GM12878 (cell line): ENCODE results near the gene CYP24A1. TPM values are rescaled to one million over a fixed set of nuclear protein-coding genes. Genes with fewer than 3 reads are reported as not detected.

Experiments used
- ATAC-seq: fragments of 200-7000 bp; cut with Tn5 transposase; 3 replicates; pipeline ENCODE4 v1.9.1; 2020; ENCODE audit warnings: mild to moderate bottlenecking, moderate library complexity
- BruUV-seq: library from RNA; stranded (reverse); fragments of 400-500 nt; replicated peaks from 2 replicates; lab custom pipeline; 2021; lab: Mats Ljungman, UMichigan
- CTCF ChIA-PET: fragments of 300-600 bp; sonication (Branson Sonifier 250); formaldehyde crosslinking; extraction: SDS; loops from one replicate; lab custom pipeline; 2021; ENCODE audit warnings: inconsistent platforms; lab: Yijun Ruan, JAX
- POLR2A ChIA-PET: fragments of 350-600 bp; formaldehyde crosslinking; extraction: SDS; loops from one replicate; lab custom pipeline; 2021; ENCODE audit warnings: inconsistent platforms; lab: Charles Lee
- RAD21 ChIA-PET: fragments of 300-600 bp; sonication (Branson Sonifier 250); formaldehyde crosslinking; loops from one replicate; lab custom pipeline; 2023; ENCODE audit warnings: antibody characterized with exemption; ENCODE audit not compliant: unreplicated experiment; lab: Charles Lee
- SMC1A ChIA-PET: fragments of 300-600 bp; sonication (Branson Sonifier 250); formaldehyde crosslinking; loops from one replicate; lab custom pipeline; 2023; ENCODE audit not compliant: unreplicated experiment, uncharacterized antibody; lab: Charles Lee
- DNase-seq: peaks from one replicate; pipeline ENCODE4 v3.0.0-alpha.2; 2011; ENCODE audit warnings: low read depth, low spot score
- FAIRE-seq: peaks from 3 replicates; lab custom pipeline; 2011; peaks lifted over from hg19 to GRCh38; lab: Jason Lieb, UNC
- H2AFZ ChIP-seq: 2 replicates; pipeline ENCODE4 v1.6.0; 2011; ENCODE audit warnings: low read depth, low read length, control low read depth; ENCODE audit not compliant: control insufficient read depth
- H3K27ac ChIP-seq: 2 replicates; pipeline ENCODE4 v1.5.1; 2011; ENCODE audit warnings: control low read depth; ENCODE audit not compliant: control insufficient read depth, insufficient read depth
- H3K27me3 ChIP-seq, 2 experiments: replicated peaks in 1 of 2; 2 replicates each; pipeline versions ENCODE4 v1.6.0 to v1.6.1; 2011; ENCODE audit warnings: low read length in 1 of 2; ENCODE audit not compliant: control insufficient read depth in 2 of 2, insufficient read depth in 2 of 2
- H3K36me3 ChIP-seq, 2 experiments: 2 replicates each; pipeline ENCODE4 v1.5.1; 2011; ENCODE audit warnings: low read length in 1 of 2; ENCODE audit not compliant: control insufficient read depth in 2 of 2, insufficient read depth in 2 of 2
- H3K4me1 ChIP-seq: 2 replicates; pipeline ENCODE4 v1.6.1; 2011; ENCODE audit warnings: mild to moderate bottlenecking, low read length, moderate library complexity, mixed read lengths; ENCODE audit not compliant: control insufficient read depth, insufficient read depth
- H3K4me2 ChIP-seq: 2 replicates; pipeline ENCODE4 v1.6.0; 2011; ENCODE audit warnings: control low read depth; ENCODE audit not compliant: control insufficient read depth, insufficient read depth
- H3K4me3 ChIP-seq: fragments of 200-600 bp; sonication (generic); 2 replicates; pipeline ENCODE4 v1.5.1; 2016
- H3K79me2 ChIP-seq: 2 replicates; pipeline ENCODE4 v1.6.0; 2011; ENCODE audit warnings: low read length; ENCODE audit not compliant: control insufficient read depth, insufficient read depth
- H3K9ac ChIP-seq: 2 replicates; pipeline ENCODE4 v1.8.0; 2011; ENCODE audit warnings: low read length, control low read depth, mixed read lengths; ENCODE audit not compliant: control insufficient read depth, insufficient read depth
- H3K9me3 ChIP-seq: replicated peaks from 3 replicates; pipeline ENCODE4 v1.5.1; 2011; ENCODE audit warnings: mild to moderate bottlenecking, low read length; ENCODE audit not compliant: control insufficient read depth, insufficient read depth
- H4K20me1 ChIP-seq: 2 replicates; pipeline ENCODE4 v1.6.0; 2011; ENCODE audit not compliant: control insufficient read depth, insufficient read depth
- ATF7 ChIP-seq: fragments of 450-650 bp; IDR thresholded peaks from 2 replicates; pipeline ENCODE4 v1.6.1; 2016; ENCODE audit warnings: low read depth, mild to moderate bottlenecking
- IRF4 ChIP-seq: IDR thresholded peaks from 2 replicates; pipeline ENCODE4 v1.6.1; 2011; ENCODE audit warnings: low read depth, low read length
- PAX8 ChIP-seq: fragments of 450-650 bp; IDR thresholded peaks from 2 replicates; pipeline ENCODE4 v1.6.1; 2017; ENCODE audit warnings: mild to moderate bottlenecking, moderate library complexity
- POLR2AphosphoS5 ChIP-seq: IDR thresholded peaks from 2 replicates; pipeline ENCODE4 v1.6.1; 2011; ENCODE audit warnings: mild to moderate bottlenecking, low read length, inconsistent platforms
- SP1 ChIP-seq: IDR thresholded peaks from one replicate; pipeline ENCODE4 v1.6.1; 2011; ENCODE audit warnings: low read depth, low read length
- STAT1 ChIP-seq: fragments of 450-650 bp; conservative IDR thresholded peaks from 2 replicates; pipeline ENCODE4 v1.6.1; 2014; ENCODE audit warnings: antibody characterized with exemption, mild to moderate bottlenecking
- WGBS: methylation state at CpG from one replicate; pipeline ENCODE4 v1.1.6; 2016; ENCODE audit warnings: low lambda C conversion rate; ENCODE audit not compliant: insufficient replicate concordance, insufficient coverage; ENCODE audit errors: missing lambda C conversion rate; 5-methylcytosine and 5-hydroxymethylcytosine counted together
- in situ Hi-C: fragments of 300-500 bp; cut with MboI; formaldehyde crosslinking; loops from 9 replicates; pipeline ENCODE4 v1.14.3; 2018; ENCODE audit warnings: mixed read lengths
- intact Hi-C: fragments of 100-400 bp; cut with micrococcal nuclease; formaldehyde crosslinking; loops from one replicate; pipeline ENCODE4 v1.14.2; 2022; ENCODE audit not compliant: unreplicated experiment
- polyA plus RNA-seq, 11 experiments: library from polyadenylated mRNA; depleted of rRNA in 4 of 11; unstranded in 6 of 11; stranded (reverse) in 5 of 11; fragments of >200 nt; fragmentation: Nextera tagmentation in 4 of 11; fragmentation: Illumina TruSeq in 1 of 11; extraction: Ambion mirVana in 4 of 11; extraction: Trizol in 1 of 11; gene quantifications; 1 replicate in 1 of 11; 2 replicates in 10 of 11; pipeline versions ENCODE4 v1.2.1 to v1.2.3, GENCODE V29; 2011 to 2016; ENCODE audit warnings: inconsistent platforms in 2 of 11, missing spikeins in 2 of 11, low read depth in 1 of 11
- total RNA-seq, 4 experiments: library from RNA; depleted of rRNA in 3 of 4; stranded (reverse); fragments of >200 nt in 3 of 4; fragmentation: Illumina TruSeq in 1 of 4; extraction: Trizol in 1 of 4; gene quantifications; 2 replicates each; pipeline versions ENCODE4 v1.2.1 to v1.2.3, GENCODE V29; 2013 to 2021
- TF ChIP-seq, protein P1 (sequence below): fragments of 450-650 bp; IDR thresholded peaks from 2 replicates; pipeline ENCODE4 v1.6.1; 2017; ENCODE audit warnings: mild to moderate bottlenecking
- TF ChIP-seq, protein P2 (sequence below): fragments of 450-650 bp; IDR thresholded peaks from 2 replicates; pipeline ENCODE4 v1.6.1; 2016; ENCODE audit warnings: mild to moderate bottlenecking
- TF ChIP-seq, protein P3 (sequence below): fragments of 450-650 bp; IDR thresholded peaks from 2 replicates; pipeline ENCODE4 v1.6.1; 2016; ENCODE audit warnings: mild to moderate bottlenecking, moderate library complexity, borderline replicate concordance
- TF ChIP-seq, protein P4 (sequence below): fragments of 450-650 bp; IDR thresholded peaks from 2 replicates; pipeline ENCODE4 v1.6.1; 2017; ENCODE audit warnings: mild to moderate bottlenecking, moderate library complexity

Gene CYP24A1
- total and polyA plus RNA-seq, 10 of the 15 experiments (the other 5 are each of a cell fraction or from before 2014, with no cell fraction given): 0.69 TPM; not detected in 9

DNA sequence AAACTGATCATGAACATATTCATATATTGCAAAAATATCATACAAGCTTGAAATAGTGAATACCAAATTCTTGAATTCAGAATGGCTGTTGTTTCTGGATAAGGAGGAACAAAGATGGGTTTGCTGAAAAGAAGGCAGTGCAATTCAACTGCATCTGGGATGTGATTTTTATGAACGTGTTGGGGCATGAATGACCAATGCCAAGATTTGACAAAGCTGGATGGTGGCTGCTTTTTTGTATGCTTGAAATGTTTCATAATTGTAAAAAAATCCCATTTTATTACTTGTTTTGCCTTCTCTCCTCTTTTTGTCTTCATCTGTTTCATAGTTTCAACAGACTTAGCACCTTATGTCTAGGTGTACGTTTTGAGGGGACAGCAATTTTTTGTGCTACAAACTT lies 66.6 kb downstream of the CYP24A1 start:
- RAD21 ChIA-PET: no interaction called here
- Histone ChIP-seq H3K27ac (no peak overlapping the region), H3K9ac (no peak overlapping the region), H3K27me3 (no peaks in the 10 kb centered on the region), H4K20me1 (no peaks in the 10 kb centered on the region), H3K9me3 (no peaks in the 10 kb centered on the region; the same call in 2 of the 3 replicates), H3K4me3 (no peak overlapping the region), H3K4me1 (no peaks in the 10 kb centered on the region), H3K79me2 (no peaks in the 10 kb centered on the region), H3K4me2 (no peak overlapping the region), H2AFZ (no peak overlapping the region), H3K36me3 (no peaks in the 10 kb centered on the region)
- WGBS: 33% methylated on average over 2 of the region's 2 CpGs
- ATAC-seq (no peak), FAIRE-seq (no peak), DNase-seq (no peak)
- intact Hi-C loops (no loop called here), in situ Hi-C loops (no loop called here)
- CTCF ChIA-PET: interaction anchor here (0.6 to 7.5 kb wide), 10 partner anchors 13 to 1358 kb away, joined by 3 to 124 read pairs (median 14); partner anchors contain the start of gene PFDN4
- SMC1A ChIA-PET: interaction anchor here (0.7 to 4.9 kb wide), 5 partner anchors 9 to 106 kb away, joined by 3 to 32 read pairs (median 6); no protein-coding TSS in a partner anchor
- BruUV-seq: no TSS peak
- POLR2A ChIA-PET: interaction anchor here (0.5 kb wide), 1 partner anchor 14 kb away, joined by 3 read pairs; no protein-coding TSS in a partner anchor
- no peak for TF ChIP-seq PAX8
- TF ChIP-seq STAT1: no peak
- TF ChIP-seq IRF4: no peak
- TF ChIP-seq ATF7: no peak
- no peak for TF ChIP-seq POLR2AphosphoS5
- TF ChIP-seq SP1: no peak
- TF ChIP-seq, protein P1, sequence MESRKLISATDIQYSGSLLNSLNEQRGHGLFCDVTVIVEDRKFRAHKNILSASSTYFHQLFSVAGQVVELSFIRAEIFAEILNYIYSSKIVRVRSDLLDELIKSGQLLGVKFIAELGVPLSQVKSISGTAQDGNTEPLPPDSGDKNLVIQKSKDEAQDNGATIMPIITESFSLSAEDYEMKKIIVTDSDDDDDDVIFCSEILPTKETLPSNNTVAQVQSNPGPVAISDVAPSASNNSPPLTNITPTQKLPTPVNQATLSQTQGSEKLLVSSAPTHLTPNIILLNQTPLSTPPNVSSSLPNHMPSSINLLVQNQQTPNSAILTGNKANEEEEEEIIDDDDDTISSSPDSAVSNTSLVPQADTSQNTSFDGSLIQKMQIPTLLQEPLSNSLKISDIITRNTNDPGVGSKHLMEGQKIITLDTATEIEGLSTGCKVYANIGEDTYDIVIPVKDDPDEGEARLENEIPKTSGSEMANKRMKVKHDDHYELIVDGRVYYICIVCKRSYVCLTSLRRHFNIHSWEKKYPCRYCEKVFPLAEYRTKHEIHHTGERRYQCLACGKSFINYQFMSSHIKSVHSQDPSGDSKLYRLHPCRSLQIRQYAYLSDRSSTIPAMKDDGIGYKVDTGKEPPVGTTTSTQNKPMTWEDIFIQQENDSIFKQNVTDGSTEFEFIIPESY: no peak
- TF ChIP-seq, protein P2, sequence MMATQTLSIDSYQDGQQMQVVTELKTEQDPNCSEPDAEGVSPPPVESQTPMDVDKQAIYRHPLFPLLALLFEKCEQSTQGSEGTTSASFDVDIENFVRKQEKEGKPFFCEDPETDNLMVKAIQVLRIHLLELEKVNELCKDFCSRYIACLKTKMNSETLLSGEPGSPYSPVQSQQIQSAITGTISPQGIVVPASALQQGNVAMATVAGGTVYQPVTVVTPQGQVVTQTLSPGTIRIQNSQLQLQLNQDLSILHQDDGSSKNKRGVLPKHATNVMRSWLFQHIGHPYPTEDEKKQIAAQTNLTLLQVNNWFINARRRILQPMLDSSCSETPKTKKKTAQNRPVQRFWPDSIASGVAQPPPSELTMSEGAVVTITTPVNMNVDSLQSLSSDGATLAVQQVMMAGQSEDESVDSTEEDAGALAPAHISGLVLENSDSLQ: no peak
- TF ChIP-seq, protein P3, sequence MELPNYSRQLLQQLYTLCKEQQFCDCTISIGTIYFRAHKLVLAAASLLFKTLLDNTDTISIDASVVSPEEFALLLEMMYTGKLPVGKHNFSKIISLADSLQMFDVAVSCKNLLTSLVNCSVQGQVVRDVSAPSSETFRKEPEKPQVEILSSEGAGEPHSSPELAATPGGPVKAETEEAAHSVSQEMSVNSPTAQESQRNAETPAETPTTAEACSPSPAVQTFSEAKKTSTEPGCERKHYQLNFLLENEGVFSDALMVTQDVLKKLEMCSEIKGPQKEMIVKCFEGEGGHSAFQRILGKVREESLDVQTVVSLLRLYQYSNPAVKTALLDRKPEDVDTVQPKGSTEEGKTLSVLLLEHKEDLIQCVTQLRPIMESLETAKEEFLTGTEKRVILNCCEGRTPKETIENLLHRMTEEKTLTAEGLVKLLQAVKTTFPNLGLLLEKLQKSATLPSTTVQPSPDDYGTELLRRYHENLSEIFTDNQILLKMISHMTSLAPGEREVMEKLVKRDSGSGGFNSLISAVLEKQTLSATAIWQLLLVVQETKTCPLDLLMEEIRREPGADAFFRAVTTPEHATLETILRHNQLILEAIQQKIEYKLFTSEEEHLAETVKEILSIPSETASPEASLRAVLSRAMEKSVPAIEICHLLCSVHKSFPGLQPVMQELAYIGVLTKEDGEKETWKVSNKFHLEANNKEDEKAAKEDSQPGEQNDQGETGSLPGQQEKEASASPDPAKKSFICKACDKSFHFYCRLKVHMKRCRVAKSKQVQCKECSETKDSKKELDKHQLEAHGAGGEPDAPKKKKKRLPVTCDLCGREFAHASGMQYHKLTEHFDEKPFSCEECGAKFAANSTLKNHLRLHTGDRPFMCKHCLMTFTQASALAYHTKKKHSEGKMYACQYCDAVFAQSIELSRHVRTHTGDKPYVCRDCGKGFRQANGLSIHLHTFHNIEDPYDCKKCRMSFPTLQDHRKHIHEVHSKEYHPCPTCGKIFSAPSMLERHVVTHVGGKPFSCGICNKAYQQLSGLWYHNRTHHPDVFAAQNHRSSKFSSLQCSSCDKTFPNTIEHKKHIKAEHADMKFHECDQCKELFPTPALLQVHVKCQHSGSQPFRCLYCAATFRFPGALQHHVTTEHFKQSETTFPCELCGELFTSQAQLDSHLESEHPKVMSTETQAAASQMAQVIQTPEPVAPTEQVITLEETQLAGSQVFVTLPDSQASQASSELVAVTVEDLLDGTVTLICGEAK: no peak
- TF ChIP-seq, protein P4, sequence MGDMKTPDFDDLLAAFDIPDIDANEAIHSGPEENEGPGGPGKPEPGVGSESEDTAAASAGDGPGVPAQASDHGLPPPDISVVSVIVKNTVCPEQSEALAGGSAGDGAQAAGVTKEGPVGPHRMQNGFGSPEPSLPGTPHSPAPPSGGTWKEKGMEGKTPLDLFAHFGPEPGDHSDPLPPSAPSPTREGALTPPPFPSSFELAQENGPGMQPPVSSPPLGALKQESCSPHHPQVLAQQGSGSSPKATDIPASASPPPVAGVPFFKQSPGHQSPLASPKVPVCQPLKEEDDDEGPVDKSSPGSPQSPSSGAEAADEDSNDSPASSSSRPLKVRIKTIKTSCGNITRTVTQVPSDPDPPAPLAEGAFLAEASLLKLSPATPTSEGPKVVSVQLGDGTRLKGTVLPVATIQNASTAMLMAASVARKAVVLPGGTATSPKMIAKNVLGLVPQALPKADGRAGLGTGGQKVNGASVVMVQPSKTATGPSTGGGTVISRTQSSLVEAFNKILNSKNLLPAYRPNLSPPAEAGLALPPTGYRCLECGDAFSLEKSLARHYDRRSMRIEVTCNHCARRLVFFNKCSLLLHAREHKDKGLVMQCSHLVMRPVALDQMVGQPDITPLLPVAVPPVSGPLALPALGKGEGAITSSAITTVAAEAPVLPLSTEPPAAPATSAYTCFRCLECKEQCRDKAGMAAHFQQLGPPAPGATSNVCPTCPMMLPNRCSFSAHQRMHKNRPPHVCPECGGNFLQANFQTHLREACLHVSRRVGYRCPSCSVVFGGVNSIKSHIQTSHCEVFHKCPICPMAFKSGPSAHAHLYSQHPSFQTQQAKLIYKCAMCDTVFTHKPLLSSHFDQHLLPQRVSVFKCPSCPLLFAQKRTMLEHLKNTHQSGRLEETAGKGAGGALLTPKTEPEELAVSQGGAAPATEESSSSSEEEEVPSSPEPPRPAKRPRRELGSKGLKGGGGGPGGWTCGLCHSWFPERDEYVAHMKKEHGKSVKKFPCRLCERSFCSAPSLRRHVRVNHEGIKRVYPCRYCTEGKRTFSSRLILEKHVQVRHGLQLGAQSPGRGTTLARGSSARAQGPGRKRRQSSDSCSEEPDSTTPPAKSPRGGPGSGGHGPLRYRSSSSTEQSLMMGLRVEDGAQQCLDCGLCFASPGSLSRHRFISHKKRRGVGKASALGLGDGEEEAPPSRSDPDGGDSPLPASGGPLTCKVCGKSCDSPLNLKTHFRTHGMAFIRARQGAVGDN: no peak
